Colonic mucosa (tissue), 4 donors: ENCODE measurements around the gene HBG2. TPM values are rescaled to one million over a fixed set of nuclear protein-coding genes. Genes with fewer than 3 reads are reported as not detected.

Experiments
- DNase-seq: peaks from one replicate; pipeline ENCODE4 v3.0.0-alpha.2; 2020
- H3K27ac ChIP-seq: fragments of 200-600 bp; one replicate; pipeline ENCODE4 v1.8.0; 2021
- H3K27me3 ChIP-seq: fragments of 200-600 bp; one replicate; pipeline ENCODE4 v1.8.0; 2021
- H3K36me3 ChIP-seq: fragments of 200-600 bp; one replicate; pipeline ENCODE4 v1.8.0; 2021
- H3K4me1 ChIP-seq: fragments of 200-600 bp; one replicate; pipeline ENCODE4 v1.8.0; 2021; ENCODE audit warnings: mild to moderate bottlenecking
- H3K4me3 ChIP-seq: fragments of 200-600 bp; one replicate; pipeline ENCODE4 v1.8.0; 2021
- H3K9ac ChIP-seq, 2 donors: one replicate each; pipeline ENCODE4 v1.7.0; 2013; ENCODE audit warnings: control low read depth in 2 of 2, low read depth in 2 of 2, low read length in 2 of 2
- H3K9me3 ChIP-seq: fragments of 200-600 bp; one replicate; pipeline ENCODE4 v1.8.0; 2021
- intact Hi-C: fragments of 100-400 bp; cut with DNase I; formaldehyde crosslinking; loops from one replicate; pipeline ENCODE4 v1.14.1; 2022
- total RNA-seq, 2 donors: library from RNA; stranded (reverse); fragmentation: NEBNext Ultra II Directional in 1 of 2; extraction: Animal tissue kit (Norgen Biotek cat#: 25700) in 1 of 2; gene quantifications; one replicate each; pipeline ENCODE4 v1.2.1, GENCODE V29; 2021
- TF ChIP-seq, protein P1 (sequence below): fragments of 200-600 bp; IDR thresholded peaks from one replicate; pipeline ENCODE4 v1.8.0; 2022; ENCODE audit warnings: antibody characterized with exemption, mild to moderate bottlenecking
- donor health status: healthy.
- donor health status: DM: no; HTN: no; CAD: no.
- donor health status: DM: no; HTN: no; CAD: no.

HBG2 gene
- total RNA-seq, 2 donors from 2014 or later: 14.9 TPM; not detected in 1

DNA sequence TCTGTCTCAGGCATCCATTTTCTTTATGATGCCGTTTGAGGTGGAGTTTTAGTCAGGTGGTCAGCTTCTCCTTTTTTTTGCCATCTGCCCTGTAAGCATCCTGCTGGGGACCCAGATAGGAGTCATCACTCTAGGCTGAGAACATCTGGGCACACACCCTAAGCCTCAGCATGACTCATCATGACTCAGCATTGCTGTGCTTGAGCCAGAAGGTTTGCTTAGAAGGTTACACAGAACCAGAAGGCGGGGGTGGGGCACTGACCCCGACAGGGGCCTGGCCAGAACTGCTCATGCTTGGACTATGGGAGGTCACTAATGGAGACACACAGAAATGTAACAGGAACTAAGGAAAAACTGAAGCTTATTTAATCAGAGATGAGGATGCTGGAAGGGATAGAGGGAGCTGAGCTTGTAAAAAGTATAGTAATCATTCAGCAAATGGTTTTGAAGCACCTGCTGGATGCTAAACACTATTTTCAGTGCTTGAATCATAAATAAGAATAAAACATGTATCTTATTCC lies 26.1 kb upstream of the HBG2 start:
- Histone ChIP-seq H3K9me3 (no peaks in the 10 kb centered on the region), H3K4me1 (no peaks in the 10 kb centered on the region), H3K36me3 (no peaks in the 10 kb centered on the region), H3K27ac (no peak overlapping the region), H3K9ac (no peak overlapping the region), H3K27me3 (no peaks in the 10 kb centered on the region), H3K4me3 (no peak overlapping the region)
- intact Hi-C loops: no loop called here
- DNase-seq: peak; percentile 21
- TF ChIP-seq, protein P1, sequence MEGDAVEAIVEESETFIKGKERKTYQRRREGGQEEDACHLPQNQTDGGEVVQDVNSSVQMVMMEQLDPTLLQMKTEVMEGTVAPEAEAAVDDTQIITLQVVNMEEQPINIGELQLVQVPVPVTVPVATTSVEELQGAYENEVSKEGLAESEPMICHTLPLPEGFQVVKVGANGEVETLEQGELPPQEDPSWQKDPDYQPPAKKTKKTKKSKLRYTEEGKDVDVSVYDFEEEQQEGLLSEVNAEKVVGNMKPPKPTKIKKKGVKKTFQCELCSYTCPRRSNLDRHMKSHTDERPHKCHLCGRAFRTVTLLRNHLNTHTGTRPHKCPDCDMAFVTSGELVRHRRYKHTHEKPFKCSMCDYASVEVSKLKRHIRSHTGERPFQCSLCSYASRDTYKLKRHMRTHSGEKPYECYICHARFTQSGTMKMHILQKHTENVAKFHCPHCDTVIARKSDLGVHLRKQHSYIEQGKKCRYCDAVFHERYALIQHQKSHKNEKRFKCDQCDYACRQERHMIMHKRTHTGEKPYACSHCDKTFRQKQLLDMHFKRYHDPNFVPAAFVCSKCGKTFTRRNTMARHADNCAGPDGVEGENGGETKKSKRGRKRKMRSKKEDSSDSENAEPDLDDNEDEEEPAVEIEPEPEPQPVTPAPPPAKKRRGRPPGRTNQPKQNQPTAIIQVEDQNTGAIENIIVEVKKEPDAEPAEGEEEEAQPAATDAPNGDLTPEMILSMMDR: no peak

DNA sequence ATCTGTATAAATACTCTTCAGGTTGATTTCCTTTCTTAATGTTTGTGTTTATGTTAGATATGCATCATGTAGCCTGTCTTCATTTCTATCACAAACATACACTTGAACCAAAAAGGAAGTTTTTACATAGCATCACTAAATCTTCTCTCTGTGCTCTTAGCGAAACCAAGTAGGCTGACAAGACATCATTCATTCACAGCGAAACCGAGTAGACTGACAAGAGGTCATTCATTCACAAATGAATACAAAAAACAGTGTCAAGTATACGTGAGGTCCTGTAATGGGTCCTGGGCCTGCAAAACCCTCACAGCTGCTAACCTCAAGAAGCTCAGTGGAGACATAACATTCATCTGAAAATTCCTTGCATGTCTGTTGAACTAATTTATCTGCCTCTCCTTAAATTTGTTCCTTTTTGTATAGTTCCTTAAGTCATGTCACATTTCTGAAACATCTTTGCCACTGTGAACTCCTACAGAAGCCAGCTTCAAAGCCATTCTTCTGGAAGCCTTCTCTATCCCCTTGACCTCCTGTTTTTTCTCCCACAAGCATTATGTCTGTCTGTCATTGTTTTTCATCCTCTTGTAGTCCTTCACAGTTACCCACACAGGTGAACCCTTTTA lies 25.0 kb upstream of the HBG2 start:
- intact Hi-C loops: no loop called here
- no peak for DNase-seq
- TF ChIP-seq, protein P1: no peak
- Histone ChIP-seq H3K9me3 (no peaks in the 10 kb centered on the region), H3K27me3 (no peaks in the 10 kb centered on the region), H3K4me3 (no peak overlapping the region), H3K9ac (no peak overlapping the region), H3K36me3 (no peaks in the 10 kb centered on the region), H3K4me1 (no peaks in the 10 kb centered on the region), H3K27ac (no peak overlapping the region)

DNA sequence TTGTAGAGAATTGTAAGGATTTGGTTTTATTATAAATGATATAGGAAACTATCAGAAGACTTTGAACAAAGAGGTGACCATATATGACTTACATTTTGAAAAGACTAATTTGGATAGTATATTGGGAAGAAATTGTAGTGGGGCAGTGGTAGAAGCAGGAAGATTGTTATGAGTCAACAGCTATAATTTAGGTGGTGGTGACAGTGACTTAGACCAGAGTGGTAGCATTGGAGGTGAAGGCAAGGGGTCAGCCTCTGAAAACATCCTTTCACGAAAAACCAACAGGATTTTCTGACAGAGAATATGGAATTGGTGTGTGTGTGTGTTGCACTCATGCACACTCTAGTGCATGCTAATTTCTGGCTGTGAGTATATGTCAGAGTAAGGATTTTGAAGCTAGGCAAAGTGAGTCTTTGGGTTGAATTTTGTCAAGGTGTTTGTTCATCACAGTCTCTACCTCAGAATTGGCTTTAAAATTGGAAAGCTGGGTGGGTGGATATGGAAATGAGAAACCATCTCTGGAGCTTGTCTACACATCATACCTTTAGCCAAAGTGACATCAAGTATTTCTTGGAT lies 23.3 kb upstream of the HBG2 start:
- Histone ChIP-seq H3K9ac (no peak overlapping the region), H3K9me3 (no peaks in the 10 kb centered on the region), H3K27ac (no peak overlapping the region), H3K4me3 (no peak overlapping the region), H3K27me3 (no peaks in the 10 kb centered on the region), H3K36me3 (no peaks in the 10 kb centered on the region), H3K4me1 (no peaks in the 10 kb centered on the region)
- TF ChIP-seq, protein P1: no peak
- intact Hi-C loops: no loop called here
- no peak for DNase-seq

DNA sequence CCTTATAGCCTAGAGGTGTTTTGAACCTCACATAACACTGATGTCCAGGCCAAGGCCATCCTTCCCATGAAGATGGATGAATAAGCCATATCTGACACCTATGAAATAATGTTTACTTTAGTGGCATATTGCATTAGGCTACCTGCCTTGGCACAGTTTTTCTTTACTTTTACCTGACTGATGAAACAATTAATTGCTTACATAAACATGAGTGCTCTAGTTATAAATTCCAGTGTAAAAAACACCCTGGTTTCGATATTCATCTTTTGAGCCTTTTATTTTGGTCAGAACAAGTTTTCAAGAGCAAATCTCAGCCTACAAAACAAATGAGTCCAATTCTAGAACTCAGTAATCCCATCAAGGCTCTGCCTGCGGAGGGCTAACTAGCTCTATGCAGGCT lies 22.1 kb upstream of the HBG2 start:
- no peaks in the 10 kb centered on the region for H3K4me1 ChIP-seq
- H3K36me3 ChIP-seq: no peaks in the 10 kb centered on the region
- no peaks in the 10 kb centered on the region for H3K9me3 ChIP-seq
- no peak overlapping the region for H3K9ac ChIP-seq
- no peaks in the 10 kb centered on the region for H3K27me3 ChIP-seq
- DNase-seq: no peak
- intact Hi-C loops: no loop called here
- TF ChIP-seq, protein P1: no peak
- H3K27ac ChIP-seq: no peak overlapping the region
- H3K4me3 ChIP-seq: no peak overlapping the region

DNA sequence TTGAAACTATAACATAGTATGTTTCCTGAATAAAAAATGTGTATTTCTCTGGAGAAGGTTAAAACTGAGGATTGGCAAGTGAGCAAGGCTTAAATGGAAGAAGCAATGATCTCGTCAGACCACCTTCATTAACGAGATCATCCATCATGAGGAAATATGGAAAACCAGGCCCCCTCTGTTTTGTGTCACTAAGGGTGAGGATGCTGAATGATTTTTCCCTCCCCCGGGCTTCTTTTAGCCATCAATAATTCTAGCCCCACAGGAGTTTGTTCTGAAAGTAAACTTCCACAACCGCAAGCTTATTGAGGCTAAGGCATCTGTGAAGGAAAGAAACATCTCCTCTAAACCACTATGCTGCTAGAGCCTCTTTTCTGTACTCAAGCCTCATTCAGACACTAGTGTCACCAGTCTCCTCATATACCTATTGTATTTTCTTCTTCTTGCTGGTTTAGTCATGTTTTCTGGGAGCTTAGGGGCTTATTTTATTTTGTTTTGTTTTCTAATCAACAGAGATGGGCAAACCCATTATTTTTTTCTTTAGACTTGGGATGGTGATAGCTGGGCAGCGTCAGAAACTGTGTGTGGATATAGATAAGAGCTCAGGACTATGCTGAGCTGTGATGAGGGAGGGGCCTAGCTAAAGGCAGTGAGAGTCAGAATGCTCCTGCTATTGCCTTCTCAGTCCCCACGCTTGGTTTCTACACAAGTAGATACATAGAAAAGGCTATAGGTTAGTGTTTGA lies 21.0 kb upstream of the HBG2 start:
- TF ChIP-seq, protein P1: no peak
- intact Hi-C loops: no loop called here

More for the DNA sequence above, 21.0 kb upstream of the HBG2 start:
- H3K4me3 ChIP-seq: no peak overlapping the region
- H3K9me3 ChIP-seq: no peaks in the 10 kb centered on the region
- no peak for DNase-seq
- H3K36me3 ChIP-seq: no peaks in the 10 kb centered on the region
- no peaks in the 10 kb centered on the region for H3K4me1 ChIP-seq
- no peak overlapping the region for H3K9ac ChIP-seq
- H3K27me3 ChIP-seq: no peaks in the 10 kb centered on the region
- no peak overlapping the region for H3K27ac ChIP-seq
